ENCODE measurements around the gene HARBI1.

Gene HARBI1

DNA sequence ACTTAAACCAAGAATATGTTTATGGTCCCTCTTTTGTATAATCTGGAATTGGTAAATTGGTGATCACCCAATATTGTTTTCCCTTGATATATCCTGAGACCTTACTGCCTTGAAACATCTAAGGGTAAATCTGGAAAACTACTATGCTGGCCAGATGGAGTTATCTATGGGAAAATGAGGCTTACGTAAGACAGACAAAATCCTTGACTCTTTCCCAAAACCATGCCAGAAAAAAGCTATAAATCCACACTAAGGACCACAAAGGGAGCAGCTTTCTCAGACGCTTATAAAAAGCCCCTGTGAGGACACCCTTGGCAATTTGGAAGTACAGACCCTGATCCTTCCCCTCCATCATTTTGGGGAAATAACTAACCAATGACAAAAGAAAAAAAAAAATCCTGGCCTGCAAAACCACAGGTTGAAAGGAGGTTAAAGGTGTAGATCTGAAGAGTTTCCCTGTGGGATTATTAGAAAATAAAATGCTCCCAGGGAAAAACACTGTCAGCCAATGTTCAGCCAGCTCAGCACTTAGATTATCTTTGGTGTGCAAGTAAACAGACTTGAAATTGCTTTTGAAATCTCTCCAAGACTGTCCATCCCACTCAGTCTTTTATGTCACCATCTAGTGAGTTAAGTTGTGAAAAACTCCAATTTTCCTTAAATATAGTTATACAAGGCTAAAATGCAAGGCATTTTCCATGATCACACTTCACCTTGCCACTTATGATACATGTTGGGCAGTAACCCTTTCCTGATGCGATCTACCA lies 16.6 kb downstream of the HARBI1 start:
- in situ Hi-C loops (cut with HindIII; ENCODE audit: low sequenced_read_pairs) = no loop called here
- no peak overlapping the region for H3K4me3 ChIP-seq (ENCODE audit: low read depth, low read length)
- no peak for DNase-seq (ENCODE audit: low read depth, low spot score)
- TF ChIP-seq, protein P1, sequence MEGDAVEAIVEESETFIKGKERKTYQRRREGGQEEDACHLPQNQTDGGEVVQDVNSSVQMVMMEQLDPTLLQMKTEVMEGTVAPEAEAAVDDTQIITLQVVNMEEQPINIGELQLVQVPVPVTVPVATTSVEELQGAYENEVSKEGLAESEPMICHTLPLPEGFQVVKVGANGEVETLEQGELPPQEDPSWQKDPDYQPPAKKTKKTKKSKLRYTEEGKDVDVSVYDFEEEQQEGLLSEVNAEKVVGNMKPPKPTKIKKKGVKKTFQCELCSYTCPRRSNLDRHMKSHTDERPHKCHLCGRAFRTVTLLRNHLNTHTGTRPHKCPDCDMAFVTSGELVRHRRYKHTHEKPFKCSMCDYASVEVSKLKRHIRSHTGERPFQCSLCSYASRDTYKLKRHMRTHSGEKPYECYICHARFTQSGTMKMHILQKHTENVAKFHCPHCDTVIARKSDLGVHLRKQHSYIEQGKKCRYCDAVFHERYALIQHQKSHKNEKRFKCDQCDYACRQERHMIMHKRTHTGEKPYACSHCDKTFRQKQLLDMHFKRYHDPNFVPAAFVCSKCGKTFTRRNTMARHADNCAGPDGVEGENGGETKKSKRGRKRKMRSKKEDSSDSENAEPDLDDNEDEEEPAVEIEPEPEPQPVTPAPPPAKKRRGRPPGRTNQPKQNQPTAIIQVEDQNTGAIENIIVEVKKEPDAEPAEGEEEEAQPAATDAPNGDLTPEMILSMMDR (IDR thresholded peaks at IDR 0.05; ENCODE audit: low read depth, low read length) = no peak

DNA sequence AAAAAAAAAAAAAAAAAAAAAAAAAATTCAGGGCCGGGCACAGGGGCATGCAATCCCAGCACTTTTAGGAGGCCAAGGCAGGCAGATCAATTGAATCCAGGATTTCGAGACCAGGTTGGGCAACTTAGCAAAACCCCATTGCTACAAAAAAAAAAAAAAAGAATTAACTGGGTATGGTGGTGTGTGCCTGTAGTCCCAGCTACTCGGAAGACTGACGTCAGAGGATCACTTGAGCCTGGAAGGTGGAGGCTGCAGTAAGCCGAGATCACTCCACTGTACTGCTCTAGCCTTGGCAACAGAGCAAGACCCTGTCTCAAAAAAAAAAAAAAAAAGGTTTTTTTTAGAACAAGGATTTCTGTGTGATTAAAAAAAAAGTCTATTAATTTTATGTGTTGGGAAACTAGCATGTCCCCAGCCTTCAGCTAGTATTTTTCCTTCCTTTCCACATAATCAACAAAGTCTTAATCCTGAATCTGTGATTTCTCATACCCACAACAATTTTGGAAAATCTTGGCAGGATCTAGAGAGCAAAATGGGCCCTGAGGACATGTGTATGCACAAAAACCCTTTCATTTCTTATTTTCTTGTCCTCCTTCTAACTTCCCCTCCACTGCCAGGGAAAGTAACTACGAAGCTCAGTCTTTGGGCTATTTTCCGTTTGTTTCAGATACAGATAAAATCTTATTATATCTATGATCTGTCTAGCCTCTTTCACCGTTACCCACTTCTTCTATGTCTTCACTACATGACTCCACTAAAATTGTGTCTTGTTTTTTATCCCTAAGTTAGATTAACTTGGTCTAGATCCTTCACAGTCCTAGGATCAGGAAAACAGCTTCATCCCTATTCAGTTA lies 17.5 kb downstream of the HARBI1 start:
- TF ChIP-seq, protein P1 (IDR thresholded peaks at IDR 0.05; ENCODE audit: low read depth, low read length) = no peak
- in situ Hi-C loops (cut with HindIII; ENCODE audit: low sequenced_read_pairs) = no loop called here
- H3K4me3 ChIP-seq (ENCODE audit: low read depth, low read length) = no peak overlapping the region
- DNase-seq (ENCODE audit: low read depth, low spot score) = no peak

DNA sequence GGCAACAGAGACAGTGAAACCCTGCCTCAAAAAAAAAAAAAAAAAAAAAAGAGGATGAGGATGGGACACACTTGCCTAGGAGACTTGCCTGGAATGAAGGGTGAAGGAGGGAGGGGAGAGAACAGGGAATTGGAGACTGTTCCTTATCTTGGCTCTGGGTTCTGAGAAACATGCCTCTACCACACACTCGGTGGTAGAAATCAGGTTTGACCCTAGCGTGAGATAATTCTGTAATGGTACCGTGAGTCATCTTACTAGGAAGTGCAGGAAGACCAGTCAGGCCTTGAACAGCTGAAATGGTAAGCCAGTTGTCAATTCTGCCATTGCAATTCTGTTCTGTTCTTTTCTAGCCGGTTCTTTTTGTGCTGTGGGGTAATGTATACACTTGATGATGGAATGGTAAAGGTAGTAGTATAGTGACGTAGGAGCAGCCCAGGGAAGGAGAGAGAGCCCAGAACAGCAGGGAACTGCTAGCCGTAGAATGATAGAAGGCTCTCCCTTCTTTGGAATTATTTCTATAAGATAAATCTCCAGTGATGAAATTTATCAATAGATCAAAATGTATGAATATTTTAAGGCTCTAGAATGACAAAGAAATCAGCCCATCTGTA lies 19.3 kb downstream of the HARBI1 start:
- DNase-seq (ENCODE audit: low read depth, low spot score) = no peak
- TF ChIP-seq, protein P1 (IDR thresholded peaks at IDR 0.05; ENCODE audit: low read depth, low read length) = no peak

DNA sequence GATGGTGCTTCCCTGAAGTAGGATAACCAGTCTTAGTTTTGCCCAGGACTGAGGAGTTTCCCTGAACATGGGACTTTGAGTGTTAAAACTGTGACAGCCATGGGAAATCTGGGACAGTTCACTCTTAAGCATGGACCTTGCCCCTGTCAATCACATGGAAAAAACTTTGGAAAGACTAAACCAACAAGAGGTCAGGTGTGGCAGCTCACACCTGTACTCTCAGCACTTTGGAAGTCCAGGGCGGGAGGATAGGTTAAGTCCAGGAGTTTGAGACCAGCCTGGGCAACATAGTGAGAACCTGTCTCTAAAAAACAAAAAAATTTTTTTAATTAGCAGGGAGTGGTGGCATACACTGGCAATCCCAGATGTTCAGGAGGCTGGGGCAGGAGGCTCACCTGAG lies 19.9 kb downstream of the HARBI1 start:
- DNase-seq (ENCODE audit: low read depth, low spot score) = no peak
- in situ Hi-C loops (cut with HindIII; ENCODE audit: low sequenced_read_pairs) = no loop called here
- H3K4me3 ChIP-seq (ENCODE audit: low read depth, low read length) = no peak overlapping the region
- TF ChIP-seq, protein P1 (IDR thresholded peaks at IDR 0.05; ENCODE audit: low read depth, low read length) = no peak

More for the DNA sequence above, 19.3 kb downstream of the HARBI1 start:
- in situ Hi-C loops (cut with HindIII; ENCODE audit: low sequenced_read_pairs) = no loop called here
- H3K4me3 ChIP-seq (ENCODE audit: low read depth, low read length) = no peak overlapping the region

DNA sequence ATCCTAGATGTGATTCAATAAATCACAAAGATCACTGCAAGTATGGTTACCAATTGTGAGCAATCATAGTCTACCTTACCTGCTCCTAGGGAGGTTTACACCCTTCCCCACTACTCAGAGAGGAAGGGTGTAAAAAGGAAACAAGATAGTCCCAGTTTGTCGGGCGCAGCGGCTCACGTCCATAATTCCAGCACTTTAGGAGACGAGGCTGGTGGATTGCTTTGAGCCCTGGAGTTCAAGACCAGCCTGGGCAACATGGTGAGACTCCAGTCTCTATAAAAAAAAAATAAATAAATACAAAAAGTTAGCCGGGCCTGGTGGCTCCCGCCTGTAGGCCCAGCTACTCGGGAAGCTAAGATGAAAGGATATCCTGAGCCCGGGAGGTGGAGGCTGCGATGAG lies 22.2 kb downstream of the HARBI1 start:
- TF ChIP-seq, protein P1 (IDR thresholded peaks at IDR 0.05; ENCODE audit: low read depth, low read length) = no peak
- in situ Hi-C loops (cut with HindIII; ENCODE audit: low sequenced_read_pairs) = no loop called here
- no peak overlapping the region for H3K4me3 ChIP-seq (ENCODE audit: low read depth, low read length)
- no peak for DNase-seq (ENCODE audit: low read depth, low spot score)

DNA sequence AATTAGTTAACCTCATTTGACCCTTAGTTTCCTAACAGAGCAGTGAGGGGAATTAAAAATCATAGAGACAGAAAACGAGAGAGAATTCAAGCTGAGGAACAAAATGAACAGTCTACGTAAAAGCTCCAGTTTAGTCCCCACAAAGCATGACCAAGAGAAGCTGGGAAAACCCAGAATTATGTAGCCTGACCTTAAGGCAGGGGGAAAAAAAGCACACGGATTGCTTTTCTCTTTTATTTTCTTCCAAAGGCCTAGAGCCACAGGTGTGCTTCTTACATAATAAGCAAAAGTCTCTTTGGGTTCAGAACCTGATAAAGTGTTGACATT lies 22.7 kb downstream of the HARBI1 start:
- in situ Hi-C loops (cut with HindIII; ENCODE audit: low sequenced_read_pairs) = no loop called here
- TF ChIP-seq, protein P1 (IDR thresholded peaks at IDR 0.05; ENCODE audit: low read depth, low read length) = no peak
- no peak for DNase-seq (ENCODE audit: low read depth, low spot score)
- peak overlapping the region; percentile 78 for H3K4me3 ChIP-seq (ENCODE audit: low read depth, low read length)
